Measurements from ENCODE around the gene AGMO. TPM values are rescaled to one million over a fixed set of nuclear protein-coding genes. Genes with fewer than 3 reads are reported as not detected.
A peak's percentile ranks its signal among the peaks of the same experiment; 100 is the strongest.

The AGMO gene
- total and polyA plus RNA-seq, 2 donors (not counting 1 experiment from before 2014, with no cell fraction given): 0.06 TPM; not detected in 1

DNA sequence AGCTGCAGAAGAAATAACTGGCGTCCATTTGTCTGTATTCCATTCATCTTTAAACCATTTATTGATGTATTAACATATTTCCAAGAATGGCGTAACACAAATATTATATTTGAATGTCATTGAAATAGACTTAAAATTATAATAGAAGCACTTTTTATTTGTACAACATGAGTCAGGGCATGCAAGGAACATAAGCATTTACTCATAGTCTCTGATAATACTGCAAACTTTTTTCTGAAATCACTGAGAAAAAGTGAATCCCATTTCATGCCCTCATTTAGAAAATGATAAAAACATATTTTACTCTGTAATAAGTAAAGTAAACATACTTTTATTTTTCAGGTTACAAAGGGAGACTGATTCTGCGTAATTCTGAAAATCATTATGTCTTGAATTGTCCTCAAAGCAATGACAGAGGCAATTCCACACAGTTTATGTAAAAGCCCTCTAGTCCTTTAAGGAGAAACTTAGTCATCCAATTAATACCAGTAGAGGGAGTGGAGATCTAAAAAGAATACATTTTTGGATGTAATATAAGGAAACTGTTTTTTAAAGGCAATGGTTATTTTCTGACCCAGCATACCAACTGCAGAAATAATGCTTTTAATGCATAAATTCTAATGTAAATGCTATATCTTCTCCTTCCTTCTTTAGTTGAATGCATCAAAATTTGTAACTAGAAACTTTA lies 58.1 kb downstream of the AGMO start:
- Histone ChIP-seq H3K36me3 (ENCODE audit: control insufficient read depth, insufficient read depth, low read length) (no peaks in the 10 kb centered on the region), H3K4me2 (ENCODE audit: extremely low read depth, insufficient read depth, low read length) (no peak overlapping the region), H3K9me3 (ENCODE audit: control insufficient read depth, insufficient read depth, low read depth, low read length) (no peaks in the 10 kb centered on the region), H3K9ac (ENCODE audit: insufficient read depth, low read length) (no peak overlapping the region), H4K20me1 (ENCODE audit: control insufficient read depth, extremely low read depth, insufficient read depth, low read length) (no peaks in the 10 kb centered on the region), H3K27me3 (ENCODE audit: control insufficient read depth, insufficient read depth, low read length) (no peaks in the 10 kb centered on the region), H3K27ac (ENCODE audit: insufficient read depth, low read length) (no peak overlapping the region), H3K79me2 (ENCODE audit: control insufficient read depth, insufficient read depth, low read length) (no peaks in the 10 kb centered on the region), H3K4me1 (ENCODE audit: control insufficient read depth, extremely low read depth, insufficient read depth, low read length) (no peaks in the 10 kb centered on the region), H3K4me3 (replicated peaks in 1 of 4; ENCODE audit: control extremely low read depth in 1 of 4, insufficient read depth in 1 of 4, low read depth in 3 of 4, low read length in 4 of 4) (no peak overlapping the region), H2AFZ (ENCODE audit: low read length) (no peak overlapping the region)
- DNase-seq (ENCODE audit: low read depth in 2 of 2): peak; percentile 3 to 47
- TF ChIP-seq, protein P1, sequence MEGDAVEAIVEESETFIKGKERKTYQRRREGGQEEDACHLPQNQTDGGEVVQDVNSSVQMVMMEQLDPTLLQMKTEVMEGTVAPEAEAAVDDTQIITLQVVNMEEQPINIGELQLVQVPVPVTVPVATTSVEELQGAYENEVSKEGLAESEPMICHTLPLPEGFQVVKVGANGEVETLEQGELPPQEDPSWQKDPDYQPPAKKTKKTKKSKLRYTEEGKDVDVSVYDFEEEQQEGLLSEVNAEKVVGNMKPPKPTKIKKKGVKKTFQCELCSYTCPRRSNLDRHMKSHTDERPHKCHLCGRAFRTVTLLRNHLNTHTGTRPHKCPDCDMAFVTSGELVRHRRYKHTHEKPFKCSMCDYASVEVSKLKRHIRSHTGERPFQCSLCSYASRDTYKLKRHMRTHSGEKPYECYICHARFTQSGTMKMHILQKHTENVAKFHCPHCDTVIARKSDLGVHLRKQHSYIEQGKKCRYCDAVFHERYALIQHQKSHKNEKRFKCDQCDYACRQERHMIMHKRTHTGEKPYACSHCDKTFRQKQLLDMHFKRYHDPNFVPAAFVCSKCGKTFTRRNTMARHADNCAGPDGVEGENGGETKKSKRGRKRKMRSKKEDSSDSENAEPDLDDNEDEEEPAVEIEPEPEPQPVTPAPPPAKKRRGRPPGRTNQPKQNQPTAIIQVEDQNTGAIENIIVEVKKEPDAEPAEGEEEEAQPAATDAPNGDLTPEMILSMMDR (conservative IDR thresholded peaks at IDR 0.05 in 1 of 2, IDR thresholded peaks at IDR 0.05 in 1 of 2; ENCODE audit: low read depth in 1 of 2, low read length in 2 of 2): peak; percentile 8 to 27
- TF ChIP-seq EZH2 (IDR thresholded peaks at IDR 0.05; ENCODE audit: low read length, missing control alignments): no peak

DNA sequence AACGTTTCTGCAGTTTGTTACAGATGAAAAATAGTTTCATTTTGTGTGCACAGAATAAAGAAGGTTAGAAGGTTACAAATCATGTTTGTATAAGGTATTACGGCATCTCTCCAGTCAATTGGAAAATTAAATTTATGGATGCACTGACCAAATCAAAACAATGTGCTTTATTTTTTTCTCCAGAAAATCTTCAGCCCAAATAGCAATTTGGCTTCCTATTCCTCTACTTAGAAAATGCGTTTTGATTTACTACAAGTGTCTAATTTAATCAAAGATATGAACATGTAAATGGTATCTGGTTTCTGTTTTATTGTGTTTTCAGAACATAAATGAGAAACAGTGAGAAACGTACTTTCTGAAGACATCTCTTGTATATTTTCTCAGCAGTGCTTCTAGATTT lies 63.4 kb downstream of the AGMO start:
- no peak overlapping the region for H3K27ac ChIP-seq (ENCODE audit: insufficient read depth, low read length)
- no peaks in the 10 kb centered on the region for H3K36me3 ChIP-seq (ENCODE audit: control insufficient read depth, insufficient read depth, low read length)
- H3K4me3 ChIP-seq (replicated peaks in 1 of 4; ENCODE audit: control extremely low read depth in 1 of 4, insufficient read depth in 1 of 4, low read depth in 3 of 4, low read length in 4 of 4): no peak overlapping the region
- H2AFZ ChIP-seq (ENCODE audit: low read length): no peak overlapping the region
- no peaks in the 10 kb centered on the region for H4K20me1 ChIP-seq (ENCODE audit: control insufficient read depth, extremely low read depth, insufficient read depth, low read length)
- no peaks in the 10 kb centered on the region for H3K9me3 ChIP-seq (ENCODE audit: control insufficient read depth, insufficient read depth, low read depth, low read length)
- no peaks in the 10 kb centered on the region for H3K27me3 ChIP-seq (ENCODE audit: control insufficient read depth, insufficient read depth, low read length)
- H3K4me2 ChIP-seq (ENCODE audit: extremely low read depth, insufficient read depth, low read length): no peak overlapping the region
- no peaks in the 10 kb centered on the region for H3K4me1 ChIP-seq (ENCODE audit: control insufficient read depth, extremely low read depth, insufficient read depth, low read length)
- no peaks in the 10 kb centered on the region for H3K79me2 ChIP-seq (ENCODE audit: control insufficient read depth, insufficient read depth, low read length)
- no peak for TF ChIP-seq EZH2 (IDR thresholded peaks at IDR 0.05; ENCODE audit: low read length, missing control alignments)
- TF ChIP-seq, protein P1 (conservative IDR thresholded peaks at IDR 0.05 in 1 of 2, IDR thresholded peaks at IDR 0.05 in 1 of 2; ENCODE audit: low read depth in 1 of 2, low read length in 2 of 2): no peak
- no peak overlapping the region for H3K9ac ChIP-seq (ENCODE audit: insufficient read depth, low read length)
- no peak for DNase-seq (ENCODE audit: low read depth in 2 of 2)

DNA sequence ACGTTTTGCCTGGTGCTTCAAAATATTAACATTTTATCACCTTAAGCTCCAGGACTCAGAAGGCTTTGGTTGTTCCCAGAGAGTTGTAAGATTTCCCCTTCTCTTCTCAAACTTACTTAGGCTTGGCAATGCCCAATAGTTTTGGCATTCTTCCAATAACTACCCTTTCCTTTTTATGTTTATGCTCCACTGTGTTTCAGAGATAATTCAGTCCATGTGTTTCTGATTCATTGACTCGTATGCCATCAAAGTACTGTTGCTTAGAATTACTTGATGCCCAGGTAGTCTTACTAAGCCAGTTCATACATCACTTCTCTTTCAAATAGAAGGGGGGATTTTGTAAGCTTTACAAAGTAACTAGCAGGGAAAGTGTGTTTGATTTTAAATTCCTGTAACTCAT lies 66.6 kb downstream of the AGMO start:
- H3K9me3 ChIP-seq (ENCODE audit: control insufficient read depth, insufficient read depth, low read depth, low read length): no peaks in the 10 kb centered on the region
- H2AFZ ChIP-seq (ENCODE audit: low read length): no peak overlapping the region
- H3K4me1 ChIP-seq (ENCODE audit: control insufficient read depth, extremely low read depth, insufficient read depth, low read length): no peaks in the 10 kb centered on the region
- peak in 1 of 2 donors; percentile 5 for DNase-seq (ENCODE audit: low read depth in 2 of 2)
- H3K27ac ChIP-seq (ENCODE audit: insufficient read depth, low read length): no peak overlapping the region
- no peaks in the 10 kb centered on the region for H3K27me3 ChIP-seq (ENCODE audit: control insufficient read depth, insufficient read depth, low read length)
- no peak overlapping the region for H3K4me2 ChIP-seq (ENCODE audit: extremely low read depth, insufficient read depth, low read length)
- H3K9ac ChIP-seq (ENCODE audit: insufficient read depth, low read length): no peak overlapping the region
- no peak for TF ChIP-seq EZH2 (IDR thresholded peaks at IDR 0.05; ENCODE audit: low read length, missing control alignments)
- TF ChIP-seq, protein P1 (conservative IDR thresholded peaks at IDR 0.05 in 1 of 2, IDR thresholded peaks at IDR 0.05 in 1 of 2; ENCODE audit: low read depth in 1 of 2, low read length in 2 of 2): no peak
- no peaks in the 10 kb centered on the region for H3K36me3 ChIP-seq (ENCODE audit: control insufficient read depth, insufficient read depth, low read length)
- H3K79me2 ChIP-seq (ENCODE audit: control insufficient read depth, insufficient read depth, low read length): no peaks in the 10 kb centered on the region
- no peak overlapping the region for H3K4me3 ChIP-seq (replicated peaks in 1 of 4; ENCODE audit: control extremely low read depth in 1 of 4, insufficient read depth in 1 of 4, low read depth in 3 of 4, low read length in 4 of 4)
- no peaks in the 10 kb centered on the region for H4K20me1 ChIP-seq (ENCODE audit: control insufficient read depth, extremely low read depth, insufficient read depth, low read length)
